K562 (cell line): ENCODE results near the gene IDUA. TPM values are rescaled to one million over a fixed set of nuclear protein-coding genes. Genes with fewer than 3 reads are reported as not detected.

Source experiments
- ATF6 ChIP-seq: sonication (generic); formaldehyde crosslinking; IDR thresholded peaks from 2 replicates; pipeline ENCODE4 v1.4.0; 2020; ENCODE audit warnings: mild to moderate bottlenecking, missing genetic modification reagents
- CHD4 ChIP-seq: fragments of 200-600 bp; sonication (generic); IDR thresholded peaks from 3 replicates; pipeline ENCODE4 v1.6.1; 2012; ENCODE audit warnings: low read depth, mild to moderate bottlenecking, mixed read lengths, low read length, inconsistent platforms; ENCODE audit not compliant: insufficient read depth, insufficient replicate concordance, poor library complexity, severe bottlenecking
- CREM ChIP-seq: IDR thresholded peaks from 2 replicates; pipeline ENCODE4 v1.6.1; 2014; ENCODE audit warnings: antibody characterized with exemption, low read depth
- CUX1 ChIP-seq: fragments of 200-800 bp; sonication (Bioruptor generic); IDR thresholded peaks from 2 replicates; pipeline ENCODE4 v1.6.1; 2016; ENCODE audit warnings: missing genetic modification characterization, missing compliant biosample characterization
- ELF4 ChIP-seq: fragments of 450-650 bp; formaldehyde crosslinking; IDR thresholded peaks from 2 replicates; pipeline ENCODE4 v1.4.0; 2022; ENCODE audit warnings: missing genetic modification characterization
- EP400 ChIP-seq: fragments of 450-650 bp; IDR thresholded peaks from 2 replicates; pipeline ENCODE4 v1.6.1; 2017; ENCODE audit warnings: antibody characterized with exemption, mild to moderate bottlenecking, moderate library complexity
- FOSL1 ChIP-seq: fragments of 200-800 bp; sonication (Bioruptor generic); conservative IDR thresholded peaks from 2 replicates; pipeline ENCODE4 v1.6.1; 2016; ENCODE audit warnings: missing genetic modification characterization, missing compliant biosample characterization
- GATAD2B ChIP-seq: fragments of 450-650 bp; IDR thresholded peaks from 2 replicates; pipeline ENCODE4 v1.6.1; 2017; ENCODE audit warnings: mild to moderate bottlenecking, borderline replicate concordance
- JUN ChIP-seq, 2 experiments: sonication (generic) in 1 of 2; formaldehyde crosslinking in 1 of 2; IDR thresholded peaks; 2 replicates each; pipeline versions ENCODE4 v1.6.1 to v1.8.0; 2012 to 2022; ENCODE audit warnings: borderline replicate concordance in 2 of 2, mild to moderate bottlenecking in 2 of 2, improper control_type of control experiment in 1 of 2, low read depth in 1 of 2, low read length in 1 of 2, missing genetic modification reagents in 1 of 2
- LEF1 ChIP-seq: fragments of 450-650 bp; IDR thresholded peaks from 2 replicates; pipeline ENCODE4 v1.6.1; 2016; ENCODE audit warnings: mild to moderate bottlenecking
- MITF ChIP-seq: IDR thresholded peaks from 2 replicates; pipeline ENCODE4 v1.6.1; 2014; ENCODE audit warnings: antibody characterized with exemption
- SIN3B ChIP-seq: fragments of 450-650 bp; IDR thresholded peaks from 2 replicates; pipeline ENCODE4 v1.6.1; 2017; ENCODE audit warnings: low read depth, mild to moderate bottlenecking, moderate library complexity
- TAF15 ChIP-seq: fragments of 200-400 bp; formaldehyde crosslinking; IDR thresholded peaks from 2 replicates; pipeline ENCODE4 v1.6.1; 2017; ENCODE audit warnings: mild to moderate bottlenecking, low read depth, low read length, moderate library complexity
- TAF7 ChIP-seq: fragments of 450-650 bp; IDR thresholded peaks from 2 replicates; pipeline ENCODE4 v1.6.1; 2016; ENCODE audit warnings: missing genetic modification characterization, missing compliant biosample characterization
- TBP ChIP-seq: optimal IDR thresholded peaks from 2 replicates; pipeline ENCODE3; 2011; ENCODE audit warnings: low read depth, low read length, improper control_type of control experiment
- ZFPM2 ChIP-seq: fragments of 250-450 bp; sonication (Bioruptor Pico); IDR thresholded peaks from 2 replicates; pipeline ENCODE4 v1.5.1; 2022; ENCODE audit warnings: mild to moderate bottlenecking
- ZNF766 ChIP-seq: fragments of 200-800 bp; sonication (Bioruptor generic); conservative IDR thresholded peaks from 2 replicates; pipeline ENCODE4 v1.6.1; 2016; ENCODE audit warnings: missing genetic modification characterization, missing compliant biosample characterization
- polyA plus RNA-seq, 8 experiments: library from polyadenylated mRNA; depleted of rRNA in 4 of 8; stranded (reverse) in 5 of 8; unstranded in 3 of 8; fragments of >200 nt; fragmentation: Nextera tagmentation in 2 of 8; fragmentation: Illumina TruSeq in 1 of 8; extraction: Ambion mirVana in 2 of 8; extraction: Trizol in 1 of 8; gene quantifications; 2 replicates each; pipeline versions ENCODE4 v1.2.1 to v1.2.3, GENCODE V29; 2011 to 2014; ENCODE audit warnings: inconsistent platforms in 1 of 8, missing spikeins in 1 of 8
- total RNA-seq, 7 experiments: library from RNA; depleted of rRNA in 6 of 7; stranded (reverse); fragments of >200 nt in 6 of 7; fragmentation: Illumina TruSeq in 2 of 7; extraction: Trizol in 2 of 7; gene quantifications; 2 replicates each; pipeline versions ENCODE4 v1.2.1 to v1.2.3, GENCODE V29; 2011 to 2021; ENCODE audit warnings: low replicate concordance in 1 of 7

The IDUA gene
- total and polyA plus RNA-seq, 9 of the 15 experiments (the other 6 are each of a cell fraction or from before 2014, with no cell fraction given) = 0.04 to 16.1 (median 1.2) TPM

- TF ChIP-seq ZFPM2 (CRISPR knock-in tag) (no peak), TBP (peak; percentile 54), ELF4 (CRISPR knock-in tag) (no peak), TAF7 (no peak), ZNF766 (0 out of 2 replicates have a peak, but pooled peaks have one; percentile 55), FOSL1 (peak; percentile 100), CUX1 (CRISPR knock-in tag) (no peak), CREM (peak; percentile 88), GATAD2B (peak; percentile 89; the same call in 1 of the 2 replicates), MITF (peak; percentile 69; the same call in 1 of the 2 replicates), EP400 (peak; percentile 97), LEF1 (peak; percentile 93), SIN3B (no peak), JUN (IDR thresholded peaks at IDR 0.05; ENCODE audit: borderline replicate concordance, low read depth, low read length) (peak; percentile 100), JUN (CRISPR knock-in tag; IDR thresholded peaks at IDR 0.05; ENCODE audit: borderline replicate concordance) (peak; percentile 99; the same call in 1 of the 2 replicates), ATF6 (CRISPR knock-in tag) (peak; percentile 86; the same call in 1 of the 2 replicates), TAF15 (no peak), CHD4 (no peak)
Measured at GRCh38 chr4:1043651-1044468, 57.0 kb downstream of the IDUA start (continued).
